Measurements from ENCODE around the gene ITGB1BP2. TPM values are rescaled to one million over a fixed set of nuclear protein-coding genes. Genes with fewer than 3 reads are reported as not detected.
"Not testable (repeated sequence)": the region's sequence is repeated elsewhere in the genome, so short reads cannot be mapped to it uniquely, and the experiment has no call there.

The ITGB1BP2 gene
- total RNA-seq: 1 to 10 TPM; 5.6 to 6.3 TPM

GRCh38 chrX:71301195-71301924 lies at the start of gene ITGB1BP2:
ITGB1BP2 (plus strand) TSS chrX:71301750; CDS start chrX:71301807, 57 bp downstream.
- H3K4me3 Mint-ChIP-seq: no peak within 1 kb of the TSS
- peaks cover 58% of the 10 kb centered on the region for H3K36me3 Mint-ChIP-seq
- H3K27me3 Mint-ChIP-seq: no peaks in the 10 kb centered on the region
- peaks cover 22% of the 10 kb centered on the region for H3K4me1 Mint-ChIP-seq
- no peaks in the 10 kb centered on the region for H3K9me3 Mint-ChIP-seq (ENCODE audit: low read depth)
- no peak for DNase-seq
- CTCF ChIA-PET: interaction anchor here (0.6 to 1.0 kb wide), 2 partner anchors 257 to 301 kb away, joined by 3 read pairs; no protein-coding TSS in a partner anchor
- H3K27ac Mint-ChIP-seq: peak within 1 kb of the TSS; percentile 58
- ATAC-seq: no peak

- Mint-ChIP-seq H3K27ac (no peak overlapping the region), H3K4me1 (peaks cover 29% of the 10 kb centered on the region), H3K4me3 (peak overlapping the region; percentile 13), H3K9me3 (ENCODE audit: low read depth) (no peaks in the 10 kb centered on the region), H3K36me3 (peaks cover 5% of the 10 kb centered on the region), H3K27me3 (no peaks in the 10 kb centered on the region)
- CTCF ChIA-PET: no interaction called here
- DNase-seq (no peak), ATAC-seq (no peak)
These were observed 49.3 kb upstream of the ITGB1BP2 start for GRCh38 chrX:71252221-71252620.

- peak overlapping the region; percentile 83 for H3K4me3 Mint-ChIP-seq
- H3K27ac Mint-ChIP-seq: peak overlapping the region; percentile 90
- DNase-seq: peak; percentile 62
- no peaks in the 10 kb centered on the region for H3K27me3 Mint-ChIP-seq
- ATAC-seq: no peak
- H3K4me1 Mint-ChIP-seq: peaks cover 29% of the 10 kb centered on the region
- H3K9me3 Mint-ChIP-seq (ENCODE audit: low read depth): no peaks in the 10 kb centered on the region
- CTCF ChIA-PET: interaction anchor here (0.8 to 2.1 kb wide), 5 partner anchors 10 to 113 kb away, joined by 3 to 11 read pairs (median 8); partner anchors contain the start of genes NONO and TAF1
- H3K36me3 Mint-ChIP-seq: peaks cover 3% of the 10 kb centered on the region
These were observed 48.1 kb upstream of the ITGB1BP2 start for GRCh38 chrX:71253253-71254091.

- no peaks in the 10 kb centered on the region for H3K27me3 Mint-ChIP-seq
- CTCF ChIA-PET: interaction anchor here (0.6 to 2.1 kb wide), 7 partner anchors 11 to 284 kb away, joined by 3 to 11 read pairs (median 4); partner anchors contain the start of genes NONO and TAF1
- ATAC-seq (peak; percentile 92), DNase-seq (peak; percentile 89)
- H3K36me3 Mint-ChIP-seq: no peaks in the 10 kb centered on the region
- peak within 1 kb of the TSS; percentile 90 for H3K27ac Mint-ChIP-seq
- peaks cover 29% of the 10 kb centered on the region for H3K4me1 Mint-ChIP-seq
- H3K9me3 Mint-ChIP-seq (ENCODE audit: low read depth): no peaks in the 10 kb centered on the region
- peak within 1 kb of the TSS; percentile 83 for H3K4me3 Mint-ChIP-seq
These were observed 47.2 kb upstream of the ITGB1BP2 start, which contains the start of gene ZMYM3 for GRCh38 chrX:71254092-71254963. ZMYM3 (minus strand) TSS chrX:71254140; CDS start chrX:71253255, 885 bp downstream.

GRCh38 chrX:71256051-71256450 lies 45.5 kb upstream of the ITGB1BP2 start:
- Mint-ChIP-seq H3K36me3 (no peaks in the 10 kb centered on the region), H3K4me3 (peak overlapping the region; percentile 83), H3K27ac (peak overlapping the region; percentile 90), H3K9me3 (ENCODE audit: low read depth) (no peaks in the 10 kb centered on the region), H3K27me3 (no peaks in the 10 kb centered on the region), H3K4me1 (peaks cover 25% of the 10 kb centered on the region)
- ATAC-seq (no peak), DNase-seq (no peak)
- CTCF ChIA-PET: no interaction called here

- H3K4me3 Mint-ChIP-seq: no peak overlapping the region
- H3K9me3 Mint-ChIP-seq (ENCODE audit: low read depth): no peaks in the 10 kb centered on the region
- CTCF ChIA-PET: interaction anchor here (1.2 kb wide), 1 partner anchor 27 kb away, joined by 3 read pairs; the partner anchor contains the start of gene NONO
- H3K27ac Mint-ChIP-seq: no peak overlapping the region
- no peak for DNase-seq
- no peaks in the 10 kb centered on the region for H3K36me3 Mint-ChIP-seq
- H3K4me1 Mint-ChIP-seq: peaks cover 20% of the 10 kb centered on the region
- H3K27me3 Mint-ChIP-seq: no peaks in the 10 kb centered on the region
- ATAC-seq: no peak
These were observed 44.7 kb upstream of the ITGB1BP2 start for GRCh38 chrX:71256856-71257255.

GRCh38 chrX:71268624-71269023 lies 32.9 kb upstream of the ITGB1BP2 start:
- H3K9me3 Mint-ChIP-seq (ENCODE audit: low read depth); H3K4me3 Mint-ChIP-seq; ATAC-seq; H3K27me3 Mint-ChIP-seq; H3K27ac Mint-ChIP-seq; DNase-seq; CTCF ChIA-PET; H3K36me3 Mint-ChIP-seq; H3K4me1 Mint-ChIP-seq: not testable (repeated sequence)

GRCh38 chrX:71269801-71270395 lies 31.7 kb upstream of the ITGB1BP2 start:
- no peaks in the 10 kb centered on the region for H3K27me3 Mint-ChIP-seq
- no peaks in the 10 kb centered on the region for H3K4me1 Mint-ChIP-seq
- H3K9me3 Mint-ChIP-seq (ENCODE audit: low read depth): no peaks in the 10 kb centered on the region
- CTCF ChIA-PET: no interaction called here
- peaks cover 1% of the 10 kb centered on the region for H3K36me3 Mint-ChIP-seq
- H3K4me3 Mint-ChIP-seq: no peak overlapping the region
- H3K27ac Mint-ChIP-seq: no peak overlapping the region
- DNase-seq (no peak), ATAC-seq (no peak)

GRCh38 chrX:71272313-71272712 lies 29.2 kb upstream of the ITGB1BP2 start:
- H3K27ac Mint-ChIP-seq; H3K4me1 Mint-ChIP-seq; H3K27me3 Mint-ChIP-seq; DNase-seq; CTCF ChIA-PET; ATAC-seq; H3K4me3 Mint-ChIP-seq; H3K9me3 Mint-ChIP-seq (ENCODE audit: low read depth); H3K36me3 Mint-ChIP-seq: not testable (repeated sequence)

- H3K9me3 Mint-ChIP-seq (ENCODE audit: low read depth); H3K27me3 Mint-ChIP-seq; H3K4me3 Mint-ChIP-seq; H3K27ac Mint-ChIP-seq; ATAC-seq; DNase-seq; CTCF ChIA-PET: not testable (repeated sequence)
- H3K4me1 Mint-ChIP-seq: peaks cover 19% of the 10 kb centered on the region
- H3K36me3 Mint-ChIP-seq: peaks cover 13% of the 10 kb centered on the region
These were observed 20.2 kb upstream of the ITGB1BP2 start for GRCh38 chrX:71281300-71281699.

- Mint-ChIP-seq H3K27me3 (no peaks in the 10 kb centered on the region), H3K4me1 (peaks cover 21% of the 10 kb centered on the region), H3K4me3 (peak overlapping the region; percentile 86), H3K27ac (peak overlapping the region; percentile 95), H3K36me3 (peaks cover 15% of the 10 kb centered on the region), H3K9me3 (ENCODE audit: low read depth) (no peaks in the 10 kb centered on the region)
- peak; percentile 73 for DNase-seq
- CTCF ChIA-PET: interaction anchor here (0.6 to 1.8 kb wide), 6 partner anchors 25 to 101 kb away, joined by 3 to 10 read pairs (median 8); partner anchors contain the start of genes TAF1 and ZMYM3
- ATAC-seq: peak; percentile 41
These were observed 18.8 kb upstream of the ITGB1BP2 start for GRCh38 chrX:71282514-71283402.

Data from activated CD8-positive, alpha-beta memory T cell treated with anti-CD3 and anti-CD28 coated beads, Interleukin-2, amount 10 ng/mL, durations not matched to agents 7 days and 5 days (primary cell).